Kidney (tissue), 14 donors: ENCODE results near the gene CHST7. TPM values are rescaled to one million over a fixed set of nuclear protein-coding genes. Genes with fewer than 3 reads are reported as not detected.

Source experiments
- DNase-seq, 5 donors: peaks; one replicate each; pipeline ENCODE4 v3.0.0-alpha.2; 2013 to 2020
- FAIRE-seq: peaks from 2 replicates; lab custom pipeline; 2012; peaks lifted over from hg19 to GRCh38; lab: Jason Lieb, UNC
- H3K27ac ChIP-seq, 2 donors: one replicate each; pipeline ENCODE4 v1.7.0; 2013; ENCODE audit warnings: low read depth in 2 of 2, low read length in 2 of 2, inconsistent platforms in 1 of 2
- H3K27me3 ChIP-seq: one replicate; pipeline ENCODE4 v1.7.1; 2013; ENCODE audit warnings: low read length, inconsistent platforms; ENCODE audit not compliant: control insufficient read depth, insufficient read depth
- H3K36me3 ChIP-seq, 3 donors: one replicate each; pipeline versions ENCODE4 v1.7.0 to v1.7.1; 2013; ENCODE audit warnings: low read length in 3 of 3, control low read depth in 1 of 3, inconsistent platforms in 1 of 3; ENCODE audit not compliant: insufficient read depth in 3 of 3, control insufficient read depth in 2 of 3
- H3K4me1 ChIP-seq, 3 donors: one replicate each; pipeline versions ENCODE4 v1.7.0 to v1.7.1; 2013; ENCODE audit warnings: low read length in 3 of 3, inconsistent platforms in 1 of 3, low read depth in 1 of 3; ENCODE audit not compliant: control insufficient read depth in 2 of 3, insufficient read depth in 2 of 3
- H3K4me3 ChIP-seq, 3 donors: one replicate each; pipeline versions ENCODE4 v1.7.0 to v1.8.1; 2013; ENCODE audit warnings: low read length in 3 of 3, control low read depth in 1 of 3, inconsistent platforms in 1 of 3
- H3K9ac ChIP-seq, 3 donors: one replicate each; pipeline versions ENCODE4 v1.7.0 to v1.7.1; 2013; ENCODE audit warnings: low read length in 3 of 3, control low read depth in 1 of 3, inconsistent platforms in 1 of 3
- H3K9me3 ChIP-seq, 3 donors: one replicate each; pipeline versions ENCODE4 v1.7.0 to v1.7.1; 2013; ENCODE audit warnings: low read length in 3 of 3, control low read depth in 1 of 3, inconsistent platforms in 1 of 3; ENCODE audit not compliant: control insufficient read depth in 2 of 3, insufficient read depth in 1 of 3
- intact Hi-C: fragments of 100-400 bp; cut with DNase I; formaldehyde crosslinking; loops from one replicate; pipeline ENCODE4 v1.11.1; 2022
- polyA plus RNA-seq: library from polyadenylated mRNA; stranded (reverse); fragments of 350-450 nt; fragmentation: Illumina TruSeq; extraction: RNeasy Lipid Tissue Mini Kit (QIAGEN cat#74804); gene quantifications from one replicate; pipeline ENCODE4 v1.2.3, GENCODE V29; 2014; ENCODE audit warnings: low read depth, low replicate concordance; ENCODE audit not compliant: insufficient read depth
- total RNA-seq: library from RNA; stranded (reverse); fragmentation: NEBNext Ultra II Directional; extraction: Animal tissue kit (Norgen Biotek cat#: 25700); gene quantifications from one replicate; pipeline ENCODE4 v1.2.1, GENCODE V29; 2021
- TF ChIP-seq, protein P1 (sequence below): IDR thresholded peaks from 3 replicates; pipeline ENCODE4 v1.5.1; 2012; ENCODE audit warnings: mild to moderate bottlenecking, moderate library complexity, borderline replicate concordance; ENCODE audit not compliant: insufficient read depth; ENCODE audit errors: extremely low read depth
- donor health status: control.
- donor health status: control.
- donor health status: control.
- donor health status: control.
- donor health status: control.
- donor health status: DM: yes; HTN: yes; CAD: no.
- donor health status: Normal renal cell carcinoma (clear cell type).

Gene CHST7
- total and polyA plus RNA-seq, 2 donors from 2014 or later: 2.0 to 9.0 TPM

DNA sequence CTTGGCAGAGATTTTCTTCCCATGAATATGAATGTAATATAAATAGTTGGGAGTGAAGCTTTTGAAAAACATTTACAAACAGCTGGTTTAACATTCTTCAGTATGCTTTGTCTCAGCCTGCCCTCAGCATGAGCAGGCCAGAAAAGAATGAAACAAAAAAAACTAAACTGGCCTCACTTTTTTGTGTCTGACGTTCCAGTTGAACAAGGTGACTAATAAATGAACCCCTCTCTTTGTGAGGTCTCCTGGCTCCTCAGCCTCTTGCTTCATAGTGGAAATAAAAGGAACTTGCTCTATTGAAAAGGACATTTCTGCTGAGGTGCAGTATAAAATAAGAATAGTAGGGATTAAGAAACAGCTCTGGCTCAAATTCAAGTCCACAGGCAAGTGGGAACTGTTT lies 9.4 kb downstream of the CHST7 start:
- no peak overlapping the region for H3K4me3 ChIP-seq
- H3K36me3 ChIP-seq: no peaks in the 10 kb centered on the region
- no peak for FAIRE-seq
- H3K9ac ChIP-seq: no peak overlapping the region
- H3K27ac ChIP-seq: no peak overlapping the region
- H3K4me1 ChIP-seq: no peaks in the 10 kb centered on the region
- H3K27me3 ChIP-seq: no peaks in the 10 kb centered on the region
- intact Hi-C loops: no loop called here
- TF ChIP-seq, protein P1, sequence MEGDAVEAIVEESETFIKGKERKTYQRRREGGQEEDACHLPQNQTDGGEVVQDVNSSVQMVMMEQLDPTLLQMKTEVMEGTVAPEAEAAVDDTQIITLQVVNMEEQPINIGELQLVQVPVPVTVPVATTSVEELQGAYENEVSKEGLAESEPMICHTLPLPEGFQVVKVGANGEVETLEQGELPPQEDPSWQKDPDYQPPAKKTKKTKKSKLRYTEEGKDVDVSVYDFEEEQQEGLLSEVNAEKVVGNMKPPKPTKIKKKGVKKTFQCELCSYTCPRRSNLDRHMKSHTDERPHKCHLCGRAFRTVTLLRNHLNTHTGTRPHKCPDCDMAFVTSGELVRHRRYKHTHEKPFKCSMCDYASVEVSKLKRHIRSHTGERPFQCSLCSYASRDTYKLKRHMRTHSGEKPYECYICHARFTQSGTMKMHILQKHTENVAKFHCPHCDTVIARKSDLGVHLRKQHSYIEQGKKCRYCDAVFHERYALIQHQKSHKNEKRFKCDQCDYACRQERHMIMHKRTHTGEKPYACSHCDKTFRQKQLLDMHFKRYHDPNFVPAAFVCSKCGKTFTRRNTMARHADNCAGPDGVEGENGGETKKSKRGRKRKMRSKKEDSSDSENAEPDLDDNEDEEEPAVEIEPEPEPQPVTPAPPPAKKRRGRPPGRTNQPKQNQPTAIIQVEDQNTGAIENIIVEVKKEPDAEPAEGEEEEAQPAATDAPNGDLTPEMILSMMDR: no peak
- H3K9me3 ChIP-seq: no peaks in the 10 kb centered on the region
- DNase-seq: peak in 1 of 5 donors; percentile 23

DNA sequence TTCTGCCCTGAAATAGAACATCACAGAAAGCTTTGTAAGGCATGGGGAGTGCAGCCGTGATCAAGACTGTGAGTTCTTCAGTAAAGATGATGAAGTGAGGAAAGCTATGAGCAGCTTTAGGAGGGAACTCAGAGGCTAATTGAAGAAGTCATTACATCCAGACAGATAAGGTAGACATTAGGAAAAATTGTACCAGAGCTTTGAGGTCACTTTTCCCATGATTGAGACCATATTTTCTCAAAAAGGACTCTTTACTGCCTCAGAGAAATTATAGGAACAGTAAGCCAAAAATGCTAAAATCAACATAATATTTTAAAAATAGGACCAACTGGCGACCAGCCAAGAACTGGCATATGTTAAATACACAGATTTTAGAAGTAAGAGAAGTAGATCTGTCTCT lies 11.2 kb downstream of the CHST7 start:
- DNase-seq: no peak
- TF ChIP-seq, protein P1: no peak
- no peak overlapping the region for H3K27ac ChIP-seq

DNA sequence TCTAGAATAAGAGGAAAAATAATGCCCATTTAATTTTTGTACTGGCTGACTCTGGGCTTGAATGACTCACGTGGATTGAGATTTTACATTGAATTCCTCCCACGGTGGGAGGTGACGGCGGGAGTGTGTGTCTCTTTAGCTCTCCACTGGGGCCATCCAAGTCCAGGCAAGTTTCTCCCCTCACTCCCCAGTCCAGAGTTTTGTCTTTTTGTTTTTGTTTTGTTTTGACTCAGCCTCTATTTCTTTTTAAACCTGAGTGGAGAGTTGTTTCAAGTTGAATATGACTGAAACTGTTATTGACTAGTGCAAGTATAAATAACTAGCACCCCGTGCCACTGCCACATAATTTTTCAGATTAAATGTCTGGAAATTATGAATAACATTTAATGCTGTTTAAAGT lies 13.6 kb downstream of the CHST7 start:
- Histone ChIP-seq H3K4me3 (no peak overlapping the region), H3K9me3 (no peaks in the 10 kb centered on the region), H3K4me1 (no peaks in the 10 kb centered on the region), H3K27me3 (no peaks in the 10 kb centered on the region), H3K27ac (no peak overlapping the region), H3K9ac (no peak overlapping the region), H3K36me3 (no peaks in the 10 kb centered on the region)
- FAIRE-seq (no peak), DNase-seq (no peak)
- intact Hi-C loops: no loop called here
- TF ChIP-seq, protein P1: no peak

More for the DNA sequence above, 11.2 kb downstream of the CHST7 start:
- H3K4me3 ChIP-seq: no peak overlapping the region
- H3K27me3 ChIP-seq: no peaks in the 10 kb centered on the region
- no peak overlapping the region for H3K9ac ChIP-seq
- intact Hi-C loops: no loop called here
- no peaks in the 10 kb centered on the region for H3K4me1 ChIP-seq
- no peaks in the 10 kb centered on the region for H3K9me3 ChIP-seq
- FAIRE-seq: no peak
- no peaks in the 10 kb centered on the region for H3K36me3 ChIP-seq

- peak in 2 of 5 donors; percentile 19 to 79 for DNase-seq
- intact Hi-C loops: no loop called here
- no peak for FAIRE-seq
Measured at GRCh38 chrX:46587753-46588171, 14.2 kb downstream of the CHST7 start.

More at GRCh38 chrX:46587753-46588171, 14.2 kb downstream of the CHST7 start:
- Histone ChIP-seq H3K27me3 (no peaks in the 10 kb centered on the region), H3K27ac (no peak overlapping the region), H3K36me3 (no peaks in the 10 kb centered on the region), H3K9me3 (no peaks in the 10 kb centered on the region), H3K4me3 (no peak overlapping the region), H3K4me1 (no peaks in the 10 kb centered on the region), H3K9ac (no peak overlapping the region)
- TF ChIP-seq, protein P1: no peak
